Liver (tissue), 9 donors: ENCODE data around the gene IQCF6. TPM values are rescaled to one million over a fixed set of nuclear protein-coding genes. Genes with fewer than 3 reads are reported as not detected.

Source experiments
- DNase-seq: peaks from one replicate; pipeline ENCODE4 v3.0.0-alpha.2; 2017; ENCODE audit warnings: low spot score
- H3K27ac ChIP-seq, 2 donors: one replicate each; pipeline ENCODE4 v1.7.0; 2013; ENCODE audit warnings: inconsistent platforms in 2 of 2, low read length in 2 of 2, control low read depth in 1 of 2, low read depth in 1 of 2, mild to moderate bottlenecking in 1 of 2
- H3K27me3 ChIP-seq, 4 donors: one replicate each; pipeline versions ENCODE4 v1.6.1 to v1.7.0; 2013; ENCODE audit warnings: low read length in 3 of 4, inconsistent platforms in 1 of 4, mild to moderate bottlenecking in 1 of 4, moderate library complexity in 1 of 4; ENCODE audit not compliant: control insufficient read depth in 4 of 4, insufficient read depth in 4 of 4
- H3K36me3 ChIP-seq, 4 donors: one replicate each; pipeline versions ENCODE4 v1.6.1 to v1.7.0; 2013; ENCODE audit warnings: low read length in 3 of 4, mild to moderate bottlenecking in 3 of 4, low read depth in 1 of 4, moderate library complexity in 1 of 4; ENCODE audit not compliant: control insufficient read depth in 4 of 4, insufficient read depth in 3 of 4
- H3K4me1 ChIP-seq, 4 donors: one replicate each; pipeline versions ENCODE4 v1.6.1 to v1.7.0; 2013; ENCODE audit warnings: low read length in 3 of 4, mild to moderate bottlenecking in 3 of 4, moderate library complexity in 1 of 4; ENCODE audit not compliant: control insufficient read depth in 4 of 4, insufficient read depth in 4 of 4
- H3K4me3 ChIP-seq, 3 donors: one replicate each; pipeline versions ENCODE4 v1.6.1 to v1.7.0; 2013; ENCODE audit warnings: low read length in 3 of 3, control low read depth in 1 of 3, low read depth in 1 of 3, mild to moderate bottlenecking in 1 of 3
- H3K9ac ChIP-seq, 2 donors: one replicate each; pipeline ENCODE4 v1.7.0; 2013; ENCODE audit warnings: low read length in 2 of 2, mild to moderate bottlenecking in 2 of 2, moderate library complexity in 2 of 2, control low read depth in 1 of 2, low read depth in 1 of 2
- H3K9me3 ChIP-seq, 4 donors: one replicate each; pipeline versions ENCODE4 v1.6.1 to v1.7.0; 2013; ENCODE audit warnings: low read length in 3 of 4; ENCODE audit not compliant: control insufficient read depth in 4 of 4
- CTCF ChIP-seq: fragments of 150-350 bp; IDR thresholded peaks from 2 replicates; pipeline ENCODE4 v1.5.1; 2017; ENCODE audit warnings: improper control_type of control experiment, low read depth, low read length; ENCODE audit not compliant: missing input control
- EGR1 ChIP-seq, 2 donors: IDR thresholded peaks; 2 replicates each; pipeline ENCODE4 v1.6.1; 2016 to 2018; ENCODE audit warnings: antibody characterized with exemption in 2 of 2, low read depth in 2 of 2
- FOXA1 ChIP-seq: IDR thresholded peaks from 2 replicates; pipeline ENCODE4 v1.6.1; 2016; ENCODE audit warnings: antibody characterized with exemption
- FOXA2 ChIP-seq: IDR thresholded peaks from 2 replicates; pipeline ENCODE4 v1.6.1; 2016; ENCODE audit warnings: antibody characterized with exemption
- GABPA ChIP-seq, 2 donors: IDR thresholded peaks in 1 of 2; conservative IDR thresholded peaks in 1 of 2; 2 replicates each; pipeline ENCODE4 v1.6.1; 2016; ENCODE audit warnings: antibody characterized with exemption in 2 of 2, mild to moderate bottlenecking in 1 of 2, moderate library complexity in 1 of 2
- HNF4A ChIP-seq, 2 donors: conservative IDR thresholded peaks; 2 replicates each; pipeline ENCODE4 v1.6.1; 2016; ENCODE audit warnings: antibody characterized with exemption in 2 of 2, mild to moderate bottlenecking in 2 of 2
- HNF4G ChIP-seq: IDR thresholded peaks from 2 replicates; pipeline ENCODE4 v1.6.1; 2016; ENCODE audit warnings: antibody characterized with exemption
- JUND ChIP-seq, 2 donors: IDR thresholded peaks; 2 replicates each; pipeline ENCODE4 v1.6.1; 2016; ENCODE audit warnings: antibody characterized with exemption in 2 of 2
- NR2F2 ChIP-seq: IDR thresholded peaks from 2 replicates; pipeline ENCODE4 v1.6.1; 2016; ENCODE audit warnings: antibody characterized with exemption
- RAD21 ChIP-seq, 2 donors: IDR thresholded peaks; 2 replicates each; pipeline ENCODE4 v1.6.1; 2016; ENCODE audit warnings: antibody characterized with exemption in 2 of 2, mild to moderate bottlenecking in 2 of 2
- RXRA ChIP-seq, 2 donors: IDR thresholded peaks; 2 replicates each; pipeline ENCODE4 v1.6.1; 2017 to 2018; ENCODE audit warnings: antibody characterized with exemption in 2 of 2, mild to moderate bottlenecking in 1 of 2
- SP1 ChIP-seq: IDR thresholded peaks from 2 replicates; pipeline ENCODE4 v1.6.1; 2018; ENCODE audit warnings: antibody characterized with exemption, mild to moderate bottlenecking
- TAF1 ChIP-seq: conservative IDR thresholded peaks from 2 replicates; pipeline ENCODE4 v1.6.1; 2016; ENCODE audit warnings: antibody characterized with exemption, mild to moderate bottlenecking
- YY1 ChIP-seq: IDR thresholded peaks from 2 replicates; pipeline ENCODE4 v1.6.1; 2016; ENCODE audit warnings: antibody characterized with exemption, mild to moderate bottlenecking
- WGBS: extraction: QIAGEN DNeasy Blood & Tissue Kit; methylation state at CpG from one replicate; pipeline ENCODE4 v1.1.7; 2013; 5-methylcytosine and 5-hydroxymethylcytosine counted together
- polyA plus RNA-seq, 2 donors: library from polyadenylated mRNA; stranded (reverse) in 1 of 2; unstranded in 1 of 2; fragments of 200-250 nt in 1 of 2; fragments of >200 nt in 1 of 2; fragmentation: Nextera tagmentation in 1 of 2; extraction: Ambion mirVana in 1 of 2; gene quantifications; one replicate each; pipeline versions ENCODE4 v1.2.1 to v1.2.3, GENCODE V29; 2013 to 2015
- total RNA-seq, 2 donors: library from RNA; depleted of rRNA; stranded (reverse); fragments of >200 nt; gene quantifications; one replicate each; pipeline ENCODE4 v1.2.3, GENCODE V29; 2014
- TF ChIP-seq, protein P1 (sequence below): IDR thresholded peaks from 2 replicates; pipeline ENCODE4 v1.6.1; 2016; ENCODE audit warnings: antibody characterized with exemption
- TF ChIP-seq, protein P2 (sequence below): IDR thresholded peaks from 2 replicates; pipeline ENCODE4 v1.6.1; 2016; ENCODE audit warnings: antibody characterized with exemption, mild to moderate bottlenecking
- TF ChIP-seq, protein P3 (sequence below): IDR thresholded peaks from 2 replicates; pipeline ENCODE4 v1.6.1; 2016; ENCODE audit warnings: antibody characterized with exemption
- TF ChIP-seq, protein P4 (sequence below): IDR thresholded peaks from 2 replicates; pipeline ENCODE4 v1.6.1; 2016; ENCODE audit warnings: antibody characterized with exemption
- donor health status: healthy.
- donor health status: healthy.
- donor health status: healthy.
- donor health status: healthy.
- donor health status: healthy.

The IQCF6 gene
- total and polyA plus RNA-seq, 4 donors: not detected

DNA sequence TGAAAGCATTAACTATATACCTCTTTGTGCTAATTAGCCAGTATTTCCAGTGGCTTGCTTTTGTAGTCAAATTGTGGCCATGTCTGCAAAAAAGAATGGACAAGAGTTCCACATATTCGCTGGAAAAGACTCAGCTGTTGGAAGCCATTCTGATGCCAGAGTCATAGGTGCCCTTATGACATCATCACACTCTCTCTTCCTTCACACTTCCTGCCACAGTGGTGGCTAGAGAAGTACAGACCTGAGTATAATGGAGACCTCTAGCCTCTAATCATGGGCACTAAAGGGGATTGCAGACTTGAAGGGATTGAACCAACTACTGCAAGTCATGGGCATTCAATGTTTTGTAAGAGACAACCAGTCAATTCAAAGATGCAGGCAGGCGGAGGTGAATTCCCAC lies 38.3 kb upstream of the IQCF6 start:
- Histone ChIP-seq H3K27me3 (no peaks in the 10 kb centered on the region), H3K9me3 (peaks cover 0 to 4% (median 3%) of the 10 kb centered on the region in 4 donors), H3K36me3 (no peaks in the 10 kb centered on the region), H3K4me1 (no peaks in the 10 kb centered on the region), H3K4me3 (no peak overlapping the region), H3K9ac (no peak overlapping the region), H3K27ac (no peak overlapping the region)
- 89% methylated on average over 2 of the region's 2 CpGs for WGBS
- TF ChIP-seq SP1 (no peak), YY1 (no peak), RAD21 (IDR thresholded peaks at IDR 0.05) (no peak), RXRA (IDR thresholded peaks at IDR 0.05) (no peak), TAF1 (no peak), GABPA (IDR thresholded peaks at IDR 0.05 in 1 of 2, conservative IDR thresholded peaks at IDR 0.05 in 1 of 2) (no peak), CTCF (no peak), JUND (IDR thresholded peaks at IDR 0.05) (no peak), FOXA1 (no peak), FOXA2 (no peak), EGR1 (IDR thresholded peaks at IDR 0.05; ENCODE audit: low read depth in 2 of 2) (no peak), NR2F2 (no peak), HNF4G (no peak), HNF4A (conservative IDR thresholded peaks at IDR 0.05) (no peak)
- TF ChIP-seq, protein P1, sequence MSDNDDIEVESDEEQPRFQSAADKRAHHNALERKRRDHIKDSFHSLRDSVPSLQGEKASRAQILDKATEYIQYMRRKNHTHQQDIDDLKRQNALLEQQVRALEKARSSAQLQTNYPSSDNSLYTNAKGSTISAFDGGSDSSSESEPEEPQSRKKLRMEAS: no peak
- TF ChIP-seq, protein P2, sequence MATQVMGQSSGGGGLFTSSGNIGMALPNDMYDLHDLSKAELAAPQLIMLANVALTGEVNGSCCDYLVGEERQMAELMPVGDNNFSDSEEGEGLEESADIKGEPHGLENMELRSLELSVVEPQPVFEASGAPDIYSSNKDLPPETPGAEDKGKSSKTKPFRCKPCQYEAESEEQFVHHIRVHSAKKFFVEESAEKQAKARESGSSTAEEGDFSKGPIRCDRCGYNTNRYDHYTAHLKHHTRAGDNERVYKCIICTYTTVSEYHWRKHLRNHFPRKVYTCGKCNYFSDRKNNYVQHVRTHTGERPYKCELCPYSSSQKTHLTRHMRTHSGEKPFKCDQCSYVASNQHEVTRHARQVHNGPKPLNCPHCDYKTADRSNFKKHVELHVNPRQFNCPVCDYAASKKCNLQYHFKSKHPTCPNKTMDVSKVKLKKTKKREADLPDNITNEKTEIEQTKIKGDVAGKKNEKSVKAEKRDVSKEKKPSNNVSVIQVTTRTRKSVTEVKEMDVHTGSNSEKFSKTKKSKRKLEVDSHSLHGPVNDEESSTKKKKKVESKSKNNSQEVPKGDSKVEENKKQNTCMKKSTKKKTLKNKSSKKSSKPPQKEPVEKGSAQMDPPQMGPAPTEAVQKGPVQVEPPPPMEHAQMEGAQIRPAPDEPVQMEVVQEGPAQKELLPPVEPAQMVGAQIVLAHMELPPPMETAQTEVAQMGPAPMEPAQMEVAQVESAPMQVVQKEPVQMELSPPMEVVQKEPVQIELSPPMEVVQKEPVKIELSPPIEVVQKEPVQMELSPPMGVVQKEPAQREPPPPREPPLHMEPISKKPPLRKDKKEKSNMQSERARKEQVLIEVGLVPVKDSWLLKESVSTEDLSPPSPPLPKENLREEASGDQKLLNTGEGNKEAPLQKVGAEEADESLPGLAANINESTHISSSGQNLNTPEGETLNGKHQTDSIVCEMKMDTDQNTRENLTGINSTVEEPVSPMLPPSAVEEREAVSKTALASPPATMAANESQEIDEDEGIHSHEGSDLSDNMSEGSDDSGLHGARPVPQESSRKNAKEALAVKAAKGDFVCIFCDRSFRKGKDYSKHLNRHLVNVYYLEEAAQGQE: no peak
- TF ChIP-seq, protein P3, sequence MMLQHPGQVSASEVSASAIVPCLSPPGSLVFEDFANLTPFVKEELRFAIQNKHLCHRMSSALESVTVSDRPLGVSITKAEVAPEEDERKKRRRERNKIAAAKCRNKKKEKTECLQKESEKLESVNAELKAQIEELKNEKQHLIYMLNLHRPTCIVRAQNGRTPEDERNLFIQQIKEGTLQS: no peak
- TF ChIP-seq, protein P4, sequence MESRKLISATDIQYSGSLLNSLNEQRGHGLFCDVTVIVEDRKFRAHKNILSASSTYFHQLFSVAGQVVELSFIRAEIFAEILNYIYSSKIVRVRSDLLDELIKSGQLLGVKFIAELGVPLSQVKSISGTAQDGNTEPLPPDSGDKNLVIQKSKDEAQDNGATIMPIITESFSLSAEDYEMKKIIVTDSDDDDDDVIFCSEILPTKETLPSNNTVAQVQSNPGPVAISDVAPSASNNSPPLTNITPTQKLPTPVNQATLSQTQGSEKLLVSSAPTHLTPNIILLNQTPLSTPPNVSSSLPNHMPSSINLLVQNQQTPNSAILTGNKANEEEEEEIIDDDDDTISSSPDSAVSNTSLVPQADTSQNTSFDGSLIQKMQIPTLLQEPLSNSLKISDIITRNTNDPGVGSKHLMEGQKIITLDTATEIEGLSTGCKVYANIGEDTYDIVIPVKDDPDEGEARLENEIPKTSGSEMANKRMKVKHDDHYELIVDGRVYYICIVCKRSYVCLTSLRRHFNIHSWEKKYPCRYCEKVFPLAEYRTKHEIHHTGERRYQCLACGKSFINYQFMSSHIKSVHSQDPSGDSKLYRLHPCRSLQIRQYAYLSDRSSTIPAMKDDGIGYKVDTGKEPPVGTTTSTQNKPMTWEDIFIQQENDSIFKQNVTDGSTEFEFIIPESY: no peak
- DNase-seq: no peak
